ENCODE data around the gene FBXO41. TPM values are rescaled to one million over a fixed set of nuclear protein-coding genes. Genes with fewer than 3 reads are reported as not detected.

FBXO41 gene
- polyA plus RNA-seq, 1 of the 3 experiments (the other 2 are of a cell fraction): 3.1 TPM

GRCh38 chr2:73257021-73257420, 27.3 kb downstream of the FBXO41 start:
- CTCF ChIA-PET: interaction anchor here (1.1 to 1.3 kb wide), 3 partner anchors 13 to 44 kb away, joined by 3 read pairs; no protein-coding TSS in a partner anchor
- DNase-seq: no peak
- WGBS (ENCODE audit: low lambda C conversion rate): 93% methylated on average over 2 of the region's 2 CpGs

GRCh38 chr2:73256618-73256922, 27.7 kb downstream of the FBXO41 start:
- Histone ChIP-seq H3K9me2 (no peaks in the 10 kb centered on the region), H3K4me3 (ENCODE audit: low read depth in 2 of 2, low read length in 1 of 2) (no peak overlapping the region), H3K4me2 (no peak overlapping the region), H3K9ac (no peak overlapping the region), H3F3A (replicated peaks; ENCODE audit: insufficient read depth) (no peaks in the 10 kb centered on the region), H3K9me3 (no peaks in the 10 kb centered on the region), H2AFZ (ENCODE audit: low read depth) (no peak overlapping the region), H3K4me1 (ENCODE audit: control insufficient read depth in 1 of 2, insufficient read depth in 2 of 2, low read depth in 1 of 2, low read length in 1 of 2) (no peaks in the 10 kb centered on the region), H3K27ac (ENCODE audit: low read depth in 2 of 2, low read length in 1 of 2) (no peak overlapping the region), H3K79me2 (ENCODE audit: insufficient read depth) (no peaks in the 10 kb centered on the region), H4K20me1 (ENCODE audit: insufficient read depth) (no peaks in the 10 kb centered on the region), H3K27me3 (ENCODE audit: insufficient read depth) (no peaks in the 10 kb centered on the region), H3K36me3 (replicated peaks in 1 of 2; ENCODE audit: control insufficient read depth in 1 of 2, insufficient read depth in 2 of 2, low read length in 1 of 2) (peaks cover 4 to 28% of the 10 kb centered on the region in 2 experiments)
- ChIA-PET CTCF (interaction anchor here (1.1 to 1.3 kb wide), 2 partner anchors 36 to 44 kb away, joined by 3 read pairs; no protein-coding TSS in a partner anchor), POLR2A (interaction anchor here (1.1 to 1.5 kb wide), 3 partner anchors 12 to 22 kb away, joined by 6 to 8 read pairs (median 6); partner anchors contain the start of genes CCT7 and PRADC1)
- WGBS (ENCODE audit: low lambda C conversion rate): 0% methylated on average over 1 of the region's 1 CpG
- TF ChIP-seq USF2 (IDR thresholded peaks at IDR 0.05; ENCODE audit: borderline replicate concordance, low read depth, low read length) (no peak), FOXJ3 (CRISPR knock-in tag; IDR thresholded peaks at IDR 0.05) (no peak), MAX (IDR thresholded peaks at IDR 0.05; ENCODE audit: low read depth) (no peak), GATA2 (CRISPR knock-in tag; IDR thresholded peaks at IDR 0.05) (no peak), RAD21 (IDR thresholded peaks at IDR 0.05; ENCODE audit: low read length) (no peak), ELF1 (IDR thresholded peaks at IDR 0.05) (no peak), ZBTB33 (IDR thresholded peaks at IDR 0.05; ENCODE audit: borderline replicate concordance, low read depth) (no peak), NFIC (IDR thresholded peaks at IDR 0.05; ENCODE audit: borderline replicate concordance) (no peak), SMC3 (IDR thresholded peaks at IDR 0.05; ENCODE audit: low read depth, low read length) (no peak), IRF3 (IDR thresholded peaks at IDR 0.05; ENCODE audit: low read depth, low read length) (no peak)
- DNase-seq: no peak

More at GRCh38 chr2:73257021-73257420, 27.3 kb downstream of the FBXO41 start:
- Histone ChIP-seq H3K4me2 (no peak overlapping the region), H3K9me2 (no peaks in the 10 kb centered on the region), H3K27me3 (ENCODE audit: insufficient read depth) (no peaks in the 10 kb centered on the region), H3K9ac (no peak overlapping the region), H3K27ac (ENCODE audit: low read depth in 2 of 2, low read length in 1 of 2) (no peak overlapping the region), H3K4me3 (ENCODE audit: low read depth in 2 of 2, low read length in 1 of 2) (no peak overlapping the region), H3K4me1 (ENCODE audit: control insufficient read depth in 1 of 2, insufficient read depth in 2 of 2, low read depth in 1 of 2, low read length in 1 of 2) (no peaks in the 10 kb centered on the region), H3K9me3 (no peaks in the 10 kb centered on the region), H2AFZ (ENCODE audit: low read depth) (no peak overlapping the region), H4K20me1 (ENCODE audit: insufficient read depth) (no peaks in the 10 kb centered on the region), H3F3A (replicated peaks; ENCODE audit: insufficient read depth) (no peaks in the 10 kb centered on the region), H3K36me3 (replicated peaks in 1 of 2; ENCODE audit: control insufficient read depth in 1 of 2, insufficient read depth in 2 of 2, low read length in 1 of 2) (peaks cover 4 to 25% of the 10 kb centered on the region in 2 experiments), H3K79me2 (ENCODE audit: insufficient read depth) (no peaks in the 10 kb centered on the region)
- TF ChIP-seq JUND (IDR thresholded peaks at IDR 0.05) (no peak), YY1 (IDR thresholded peaks at IDR 0.05; ENCODE audit: low read depth) (no peak), PBX3 (IDR thresholded peaks at IDR 0.05) (no peak), SMC3 (IDR thresholded peaks at IDR 0.05; ENCODE audit: low read depth, low read length) (no peak), FOXM1 (IDR thresholded peaks at IDR 0.05; ENCODE audit: low read depth) (no peak), RCOR1 (IDR thresholded peaks at IDR 0.05; ENCODE audit: low read length) (no peak), CHD2 (IDR thresholded peaks at IDR 0.05; ENCODE audit: low read length, partially characterized antibody) (no peak), NRF1 (IDR thresholded peaks at IDR 0.05; ENCODE audit: low read depth, low read length) (no peak)
- POLR2A ChIA-PET: interaction anchor here (1.1 to 1.5 kb wide), 3 partner anchors 13 to 23 kb away, joined by 6 to 8 read pairs (median 6); partner anchors contain the start of genes CCT7 and PRADC1

All from SK-N-SH (cell line).